GM21447 (cell line): ENCODE measurements around the gene LRRFIP1.
A peak's percentile ranks its signal among the peaks of the same experiment; 100 is the strongest.
"Not testable (repeated sequence)": the region's sequence is repeated elsewhere in the genome, so short reads cannot be mapped to it uniquely, and the experiment has no call there.

Source experiments
- ATAC-seq: cut with Tn5 transposase; IDR thresholded peaks from one replicate; pipeline ENCODE4 v1.9.1; 2021; ENCODE audit not compliant: unreplicated experiment

Gene LRRFIP1

DNA sequence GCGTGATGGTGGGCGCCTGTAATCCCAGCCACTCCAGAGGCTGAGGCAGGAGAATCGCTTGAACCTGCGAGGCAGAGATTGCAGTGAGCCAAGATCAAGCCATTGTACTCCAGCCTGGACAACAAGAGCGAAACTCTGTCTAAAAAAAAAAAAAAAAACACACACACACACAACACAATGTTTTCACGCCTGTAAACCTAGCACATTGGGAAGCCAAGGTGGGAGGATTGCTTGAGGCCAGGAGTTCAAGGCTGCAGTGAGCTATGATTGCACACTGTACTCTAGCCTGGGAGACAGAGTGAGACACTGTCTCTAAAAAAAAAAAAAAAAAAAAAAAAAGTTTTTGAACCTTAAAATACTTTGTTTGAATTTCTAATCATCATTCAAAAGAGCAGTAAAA, 137.7 kb downstream of the LRRFIP1 start:
- not testable (repeated sequence) for ATAC-seq

DNA sequence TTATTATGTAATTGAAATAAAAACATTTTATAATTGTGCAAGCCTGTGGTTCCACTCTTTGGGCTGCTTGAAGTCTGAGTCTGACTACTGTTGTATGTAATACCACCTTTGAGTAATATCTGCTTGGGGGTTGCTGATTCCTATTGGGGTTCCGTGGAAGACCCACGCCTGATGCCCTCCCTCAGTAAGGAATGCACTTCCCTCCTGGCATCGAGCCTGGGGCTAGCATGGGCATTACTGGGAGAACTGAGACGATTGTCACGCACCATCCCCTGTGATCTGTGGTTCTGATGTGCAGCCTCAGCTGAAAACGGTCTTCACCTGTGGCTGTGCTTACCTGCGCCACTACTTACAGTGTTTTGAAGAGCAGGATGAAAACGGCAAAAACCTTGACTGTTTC, 138.5 kb downstream of the LRRFIP1 start:
- ATAC-seq, result no peak

DNA sequence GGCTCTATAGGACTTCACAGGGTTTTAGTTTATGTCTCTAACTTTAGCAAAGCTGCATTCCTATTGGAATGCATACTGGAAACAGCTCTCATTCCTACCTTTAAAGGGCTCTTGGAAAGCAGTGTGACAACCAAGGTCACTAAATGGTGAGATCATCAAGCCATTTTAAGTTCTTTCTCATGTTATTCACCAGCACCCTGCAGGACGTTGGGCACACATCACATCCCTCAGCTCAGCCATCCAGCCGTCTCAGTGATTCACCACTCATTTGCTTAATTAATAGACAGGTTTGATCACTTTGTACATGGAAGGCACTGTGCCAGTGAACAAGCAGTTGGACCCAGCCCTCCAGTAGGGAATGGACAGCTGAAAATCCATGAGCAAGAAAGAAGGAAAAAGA, 139.0 kb downstream of the LRRFIP1 start:
- ATAC-seq, result no peak

DNA sequence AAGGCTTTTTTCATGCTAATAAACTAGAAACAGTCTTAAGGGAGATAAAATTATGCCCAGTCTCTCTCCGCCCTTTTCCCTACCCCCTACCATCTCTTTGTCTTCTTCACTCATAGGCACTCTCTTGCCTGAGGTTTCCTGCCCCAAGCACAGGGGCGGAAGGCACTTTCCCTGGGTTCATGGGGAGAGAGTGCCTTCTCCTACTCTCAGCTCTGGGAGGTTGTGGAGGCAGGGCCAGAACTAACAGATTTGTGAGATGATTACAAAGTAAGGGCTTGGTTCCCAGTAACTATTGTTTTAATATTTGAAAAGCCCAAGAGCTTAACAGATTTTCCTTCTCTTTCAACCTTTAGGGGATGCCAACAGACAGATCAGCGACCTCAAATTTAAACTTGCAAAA, 145.1 kb downstream of the LRRFIP1 start:
- no peak for ATAC-seq

DNA sequence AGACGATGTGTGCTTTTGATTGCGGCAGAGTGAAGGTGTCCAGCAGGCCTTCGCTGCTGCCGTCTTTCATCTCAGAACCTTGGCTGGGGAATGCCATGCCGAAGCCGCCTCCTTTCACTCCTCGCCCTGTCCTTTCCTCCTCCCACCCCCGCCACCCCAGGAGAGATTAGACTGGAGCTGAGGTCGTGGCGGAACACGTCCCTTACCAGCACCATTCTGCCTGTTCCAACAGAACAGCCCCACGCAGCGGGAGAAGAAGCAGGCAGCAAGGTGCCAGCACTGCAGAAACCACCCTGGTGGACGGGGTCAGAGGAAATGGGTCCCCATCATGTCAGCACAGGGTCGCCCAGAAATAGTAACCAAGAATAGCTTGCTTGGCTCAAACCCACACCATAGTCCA, 146.4 kb downstream of the LRRFIP1 start:
- ATAC-seq, result no peak

DNA sequence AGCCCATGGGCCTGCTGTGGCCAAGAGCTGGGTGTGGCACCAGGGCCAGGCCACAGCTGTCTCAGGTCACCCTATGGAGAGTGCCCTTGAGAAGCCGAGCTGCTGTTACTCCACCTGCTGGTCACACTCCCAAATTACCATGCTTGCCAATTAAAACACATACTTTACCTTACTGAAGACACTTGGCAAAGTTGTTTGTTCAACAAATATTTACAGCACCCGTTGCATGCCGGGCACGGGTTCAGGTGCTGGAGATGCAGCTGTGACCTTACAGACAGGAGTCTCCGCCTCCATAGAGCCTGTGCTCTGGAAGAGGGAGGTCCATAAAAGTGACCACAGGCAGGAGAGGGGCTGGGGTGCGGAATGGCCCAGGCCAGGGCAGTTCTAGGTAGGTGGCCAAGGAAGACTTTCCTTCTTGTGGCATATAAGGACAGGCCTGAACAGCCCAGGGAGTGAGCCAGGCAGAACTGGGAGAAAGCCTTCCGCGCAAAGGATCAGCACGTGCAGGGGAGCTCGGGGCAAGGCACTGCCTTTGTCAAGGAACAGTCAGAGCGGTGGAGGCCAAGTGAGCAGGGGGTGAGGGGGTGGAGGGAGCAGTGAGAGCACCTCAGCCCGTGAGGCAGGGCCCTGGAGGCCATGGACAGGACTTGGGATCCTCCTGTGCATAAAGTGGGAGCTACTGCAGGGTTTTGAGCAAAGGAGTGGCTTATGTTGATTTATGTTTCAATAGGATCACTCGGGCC, 147.6 kb downstream of the LRRFIP1 start:
- ATAC-seq, result peak; percentile 60

DNA sequence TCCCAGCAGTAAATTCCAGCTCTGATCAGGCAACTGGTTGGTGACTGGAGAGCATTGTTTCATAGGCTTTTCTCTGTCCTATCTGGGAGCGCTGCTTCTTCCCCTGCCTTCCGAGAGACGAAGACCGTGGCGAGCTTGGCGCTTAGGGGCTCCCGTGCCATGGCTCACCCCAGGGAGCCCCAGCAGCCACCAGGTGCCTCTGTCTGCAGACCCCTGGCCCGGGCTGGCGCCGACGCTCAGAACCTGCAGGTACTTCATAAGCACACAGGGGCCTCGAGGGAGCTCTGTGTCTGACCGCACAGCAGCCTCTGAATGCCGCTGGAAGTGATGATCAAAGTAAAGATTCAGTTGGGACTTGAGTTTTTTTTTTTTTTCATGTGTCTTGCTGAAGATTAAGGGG, 152.1 kb downstream of the LRRFIP1 start:
- ATAC-seq, result no peak

DNA sequence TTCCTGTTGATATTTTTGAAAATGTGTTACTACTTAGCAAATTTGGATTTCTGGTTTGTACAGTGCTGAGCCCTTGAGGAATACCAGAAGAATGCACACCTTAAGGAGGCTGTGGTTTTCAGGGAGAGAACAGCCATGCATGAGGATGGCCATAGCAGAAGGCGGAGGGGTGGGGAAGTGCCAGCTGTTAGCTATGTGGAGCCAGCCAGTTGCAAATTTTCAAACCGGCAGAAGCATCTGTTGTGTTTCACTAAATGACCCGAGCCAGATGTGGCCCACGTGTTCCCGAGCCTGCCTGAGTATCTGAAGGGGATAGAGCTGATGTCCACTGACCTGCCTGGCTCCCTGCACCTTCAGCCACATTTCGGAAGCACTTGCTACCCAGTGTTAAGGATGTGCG, 154.8 kb downstream of the LRRFIP1 start:
- ATAC-seq, result no peak

DNA sequence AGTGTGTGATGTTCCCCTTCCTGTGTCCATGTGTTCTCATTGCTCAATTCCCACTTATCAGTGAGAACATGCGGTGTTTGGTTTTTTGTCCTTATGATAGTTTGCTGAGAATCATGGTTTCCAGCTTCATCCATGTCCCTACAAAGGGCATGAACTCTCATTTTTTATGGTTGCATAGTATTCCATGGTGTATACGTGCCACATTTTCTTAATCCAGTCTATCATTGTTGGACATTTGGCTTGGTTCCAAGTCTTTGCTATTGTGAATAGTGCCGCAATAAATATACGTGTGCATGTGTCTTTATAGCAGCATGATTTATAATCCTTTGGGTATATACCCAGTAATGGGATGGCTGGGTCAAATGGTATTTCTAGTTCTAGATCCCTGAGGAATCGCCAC, 156.3 kb downstream of the LRRFIP1 start:
- ATAC-seq, result not testable (repeated sequence)

DNA sequence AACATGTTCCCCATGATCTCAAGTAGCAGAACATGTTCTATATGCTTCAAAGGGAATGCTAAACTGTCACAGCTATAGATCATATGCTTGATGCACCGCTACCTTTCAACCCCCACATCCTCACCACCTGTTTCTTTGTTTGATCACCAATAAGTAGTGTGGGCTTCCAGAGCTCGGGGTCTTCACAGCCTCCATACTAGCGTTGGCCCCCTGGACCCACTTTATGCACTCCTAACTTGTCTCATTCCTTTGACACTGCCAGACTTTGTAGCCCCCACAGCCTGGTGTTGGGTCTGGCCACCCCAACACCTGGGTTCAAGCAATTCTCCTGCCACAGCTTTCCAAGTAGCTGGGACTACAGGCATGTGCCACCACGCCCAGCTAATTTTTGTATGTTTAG, 159.5 kb downstream of the LRRFIP1 start:
- no peak for ATAC-seq

DNA sequence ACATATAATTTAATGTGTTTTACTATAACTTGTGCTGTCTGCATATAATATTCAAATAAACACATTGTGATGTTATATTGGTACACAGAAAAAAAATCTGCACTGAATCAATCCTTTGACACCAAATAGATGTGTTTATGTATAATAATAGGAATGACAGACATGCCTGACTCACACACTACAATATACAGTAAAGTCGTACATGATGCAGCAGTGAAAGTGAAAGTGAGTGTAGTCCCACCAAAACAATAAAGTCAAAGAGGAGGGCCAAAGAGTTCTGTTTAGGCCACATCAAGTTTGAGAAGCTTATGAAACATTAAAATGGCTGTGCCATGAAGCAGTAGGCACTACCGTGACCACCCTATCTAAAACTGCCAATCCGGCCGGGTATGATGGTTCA, 163.0 kb downstream of the LRRFIP1 start:
- ATAC-seq, result no peak

DNA sequence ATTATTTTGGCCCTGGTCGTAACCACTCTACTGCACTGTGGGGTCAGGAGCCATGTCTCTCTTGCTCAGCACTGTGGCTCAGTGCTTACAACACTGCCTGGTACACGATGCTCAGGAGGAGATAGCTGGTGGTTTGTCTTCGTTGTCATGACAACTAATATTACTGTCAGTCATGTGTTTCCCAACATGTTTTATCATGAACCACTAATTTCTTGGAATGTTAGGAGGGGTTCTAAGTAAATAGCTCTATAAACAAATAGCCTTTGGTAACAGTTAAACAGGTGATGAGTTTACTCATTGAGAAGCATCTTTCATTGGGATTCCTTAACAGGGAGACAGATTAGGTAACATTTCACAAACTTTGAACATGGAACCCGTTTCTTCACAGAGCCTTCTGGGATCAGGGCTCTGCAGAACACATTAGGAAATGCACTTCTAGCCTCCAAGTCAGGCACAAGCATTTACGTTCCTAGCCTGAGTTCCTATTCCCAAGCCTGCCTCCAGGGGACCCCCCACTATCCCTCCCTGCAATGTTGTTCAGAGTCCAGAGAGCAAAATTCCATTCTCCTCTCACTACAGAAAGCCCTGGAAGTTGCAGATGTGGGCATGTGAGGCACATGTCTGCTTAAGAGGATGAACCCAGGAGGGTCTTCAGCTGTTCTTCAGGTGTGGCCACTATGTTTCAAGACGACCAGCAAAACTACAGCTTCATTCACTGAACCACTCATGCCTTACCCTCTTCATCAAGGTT, 164.8 kb downstream of the LRRFIP1 start:
- no peak for ATAC-seq

DNA sequence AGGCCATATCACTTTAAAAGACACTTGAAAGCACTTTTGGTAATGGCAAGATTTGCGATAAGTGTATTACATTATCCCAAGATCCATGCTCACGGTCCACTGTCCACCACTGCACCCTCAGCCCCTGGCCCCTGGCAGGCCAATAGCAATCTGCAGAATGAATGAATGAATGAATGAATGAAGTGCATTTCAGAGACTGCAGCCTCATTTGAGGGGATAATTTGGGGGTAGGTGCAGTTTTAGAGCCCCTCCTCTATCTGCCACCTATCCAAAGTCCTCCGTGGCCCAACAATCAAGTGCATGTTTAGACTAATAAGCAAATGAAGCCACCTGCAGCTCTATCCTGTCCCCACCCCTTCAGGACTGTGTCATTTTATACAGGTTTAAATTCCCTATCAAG, 169.9 kb downstream of the LRRFIP1 start:
- no peak for ATAC-seq

DNA sequence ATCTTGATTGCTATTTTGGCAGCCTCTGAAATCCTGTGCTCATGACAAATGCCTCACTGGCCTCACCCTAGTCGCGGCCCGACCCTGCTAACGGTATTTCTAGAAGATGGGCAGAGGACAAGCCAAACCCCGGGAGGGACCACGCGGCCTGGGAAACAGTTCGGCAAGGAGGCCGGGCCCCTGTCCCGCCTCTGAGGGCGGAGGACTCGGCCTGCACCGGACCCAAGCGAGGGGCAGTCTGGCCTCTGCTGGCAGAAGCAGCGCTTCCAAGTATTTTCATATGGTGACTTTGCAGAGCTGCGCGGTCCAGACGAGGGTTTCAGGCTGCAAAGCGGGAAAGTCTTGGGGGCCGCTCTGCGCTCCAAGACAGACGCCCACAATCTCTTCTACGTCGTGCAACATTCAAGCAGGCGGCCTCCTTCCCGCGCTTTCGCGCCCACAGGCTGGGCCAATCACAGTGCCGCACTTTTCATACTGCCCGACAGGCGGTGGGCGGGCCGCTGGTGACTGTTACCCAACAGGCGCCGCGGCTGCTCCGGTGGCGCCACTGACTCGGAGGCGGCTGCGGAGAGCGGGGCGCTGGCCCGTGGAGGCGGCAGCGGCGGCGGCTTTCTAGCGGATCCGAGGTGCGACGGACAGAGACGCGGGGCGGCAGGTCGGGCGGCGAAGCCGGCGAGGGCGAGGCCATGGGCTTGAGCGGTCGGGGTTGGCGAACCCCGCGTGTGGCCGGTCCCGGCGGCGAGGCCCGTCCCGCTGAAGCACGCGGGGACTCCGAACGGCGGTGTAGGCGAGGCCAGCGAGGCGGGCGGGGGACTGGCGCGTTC, 171.1 kb downstream of the LRRFIP1 start, which contains the start of gene RBM44:
TSS of gene RBM44 (plus strand) at position 544 of the 824 bp plus-strand sequence. CDS start 14,831 bp downstream, outside the sequence.
- no peak for ATAC-seq

DNA sequence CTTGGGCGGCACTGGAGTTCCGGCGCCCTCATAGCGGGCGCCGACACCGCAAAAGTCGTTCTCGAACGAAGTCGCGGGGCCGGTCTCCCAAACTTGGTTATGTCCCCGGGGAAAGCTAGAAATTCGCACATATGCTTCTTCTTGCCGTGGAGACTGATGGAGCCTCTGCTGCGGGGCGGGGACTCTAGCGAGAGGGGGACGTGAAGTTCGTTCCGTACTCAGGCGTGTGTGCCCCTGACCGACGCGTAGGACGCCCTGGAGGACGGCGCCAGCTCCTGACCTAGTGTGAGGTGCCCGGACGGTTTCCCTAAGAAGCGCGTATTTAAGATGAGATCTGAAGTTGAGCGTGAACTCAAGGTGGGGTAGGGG, 171.7 kb downstream of the LRRFIP1 start:
- no peak for ATAC-seq

DNA sequence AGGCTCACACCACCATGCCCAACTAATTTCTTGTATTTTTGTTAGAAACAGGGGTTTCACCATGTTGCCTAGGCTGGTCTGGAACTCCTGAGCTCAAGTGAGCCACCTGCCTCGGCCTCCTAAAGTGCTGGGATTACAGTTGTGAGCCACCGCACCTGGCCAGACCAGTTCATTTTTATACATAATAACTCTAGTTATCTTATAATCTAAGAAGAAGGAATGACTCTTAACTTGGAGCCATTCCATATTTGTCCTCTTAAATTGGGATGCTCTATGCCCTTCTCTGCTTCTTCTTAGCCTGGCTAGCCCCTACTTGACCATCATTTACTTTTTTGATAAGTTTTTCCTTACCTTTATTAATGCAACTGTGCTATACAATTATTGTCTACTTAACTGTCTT, 174.1 kb downstream of the LRRFIP1 start:
- no peak for ATAC-seq

DNA sequence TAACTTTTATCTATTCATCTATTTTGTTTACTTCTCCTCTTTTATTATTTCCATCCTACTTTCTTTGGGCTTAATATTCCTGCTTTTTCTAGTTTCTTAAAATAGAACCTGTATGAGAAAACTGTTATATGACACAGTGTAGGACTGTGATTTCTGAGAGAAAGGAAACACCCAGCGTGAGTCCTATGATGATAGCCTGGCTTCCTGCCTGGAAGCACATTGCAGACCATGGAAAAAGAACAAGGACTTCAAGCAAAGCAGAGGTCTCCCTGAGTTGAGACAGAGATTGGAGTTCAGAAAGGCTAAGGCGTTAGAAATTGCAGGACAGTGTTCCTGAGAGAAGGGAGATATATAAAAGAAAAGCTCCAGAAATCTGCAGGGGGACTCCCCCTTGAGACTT, 178.9 kb downstream of the LRRFIP1 start:
- no peak for ATAC-seq

DNA sequence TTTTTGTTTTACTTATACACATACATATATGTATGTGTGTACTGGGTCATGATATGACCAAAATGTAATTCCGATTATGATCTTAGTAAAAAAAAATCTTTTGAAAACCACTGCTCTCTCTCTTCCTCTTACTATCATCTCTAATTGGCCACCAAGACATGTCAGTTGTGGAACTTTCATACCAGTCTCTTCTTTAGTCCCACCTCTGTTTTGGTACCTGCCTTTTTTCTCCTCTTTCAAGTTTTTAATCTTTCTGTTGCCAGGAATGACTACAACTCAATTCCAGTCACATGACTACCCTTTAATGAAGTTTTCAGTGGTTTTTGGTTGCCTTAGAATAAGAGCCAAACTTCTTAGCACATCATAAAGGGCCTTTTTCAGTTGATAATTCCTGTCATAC, 188.2 kb downstream of the LRRFIP1 start:
- no peak for ATAC-seq

DNA sequence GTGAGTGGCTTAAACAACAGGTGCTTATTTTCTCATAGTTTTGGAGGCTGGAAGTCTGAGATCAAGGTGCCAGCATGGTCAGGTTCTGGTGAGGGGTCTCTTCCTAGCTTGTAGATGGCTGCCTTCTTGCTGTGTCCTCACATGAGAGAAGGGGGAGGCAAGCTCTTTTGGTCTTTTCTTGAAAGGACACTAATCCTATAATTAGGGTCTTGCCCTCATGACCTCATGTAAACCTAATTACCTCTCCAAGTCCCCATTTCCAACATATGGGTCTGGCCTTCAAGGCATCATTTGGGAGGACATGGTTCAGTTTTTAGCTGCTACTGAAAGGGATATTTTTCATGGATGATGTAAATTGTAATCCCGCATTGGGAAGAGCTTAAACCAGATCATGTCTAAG, 189.1 kb downstream of the LRRFIP1 start:
- ATAC-seq, result no peak

DNA sequence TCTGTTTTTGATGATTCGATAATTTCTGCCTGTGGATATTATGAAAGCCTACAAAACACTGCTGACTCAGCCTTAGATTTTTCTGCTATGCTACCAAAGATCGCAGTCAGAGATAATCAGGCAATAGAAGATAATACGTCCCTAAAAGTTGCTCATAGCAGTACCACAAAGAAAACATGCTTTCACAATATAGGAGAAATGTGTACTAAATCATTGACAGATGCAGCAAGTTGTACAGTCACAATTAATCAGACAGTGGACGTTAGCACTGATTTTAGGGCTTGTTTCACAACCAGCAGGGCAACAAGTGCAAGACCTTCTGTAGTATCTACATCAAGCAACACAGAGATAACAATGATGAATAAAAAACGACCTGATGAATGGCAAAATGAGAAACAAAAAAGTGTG, 190.7 kb downstream of the LRRFIP1 start:
- no peak for ATAC-seq

DNA sequence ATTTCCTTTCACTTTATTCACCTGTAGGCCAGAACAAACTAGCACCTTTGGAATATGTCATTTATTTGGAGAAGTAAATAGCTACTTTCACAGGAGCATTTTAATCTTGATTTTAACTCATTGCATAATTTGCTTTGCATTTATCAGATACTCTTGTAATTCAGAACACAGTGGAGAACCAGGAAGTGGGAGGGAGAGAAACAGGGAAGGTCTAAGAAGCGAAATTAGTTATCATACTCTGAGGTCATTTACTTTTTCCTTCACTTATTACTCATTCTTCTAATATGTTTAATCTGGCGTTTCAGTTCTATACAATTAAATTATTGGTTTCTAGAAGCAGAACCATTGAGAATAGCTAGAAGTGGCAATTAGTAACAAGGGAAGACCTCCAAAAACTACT, 191.8 kb downstream of the LRRFIP1 start:
- no peak for ATAC-seq

DNA sequence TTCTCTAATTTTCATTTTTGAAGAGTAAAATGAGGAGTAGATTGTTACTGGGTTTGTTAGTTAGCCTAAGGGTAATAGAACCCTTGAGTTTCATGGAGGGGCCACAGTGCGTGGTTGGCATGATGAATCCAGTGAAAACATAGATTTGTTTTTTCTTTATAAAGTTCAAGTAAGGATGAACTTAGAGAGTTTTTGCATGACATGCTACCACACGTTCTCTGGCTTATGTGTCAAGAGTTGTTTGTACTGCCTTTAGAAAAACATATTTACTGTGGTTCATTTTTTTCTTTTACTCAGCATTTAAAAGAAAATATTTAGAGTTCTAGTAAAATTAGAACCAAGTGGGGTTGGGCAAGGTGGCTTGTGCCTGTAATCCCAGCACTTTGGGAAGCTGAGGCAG, 193.0 kb downstream of the LRRFIP1 start:
- ATAC-seq, result no peak
